CD14-positive monocyte (primary cell): ENCODE results near the gene CALD1. TPM values are rescaled to one million over a fixed set of nuclear protein-coding genes. Genes with fewer than 3 reads are reported as not detected.

ENCODE experiments used
- DNase-seq, 3 donors: peaks; one replicate each; pipeline ENCODE4 v3.0.0-alpha.2; 2011 to 2022
- H2AFZ ChIP-seq: 2 replicates; pipeline ENCODE4 v1.6.0; 2012; ENCODE audit warnings: mild to moderate bottlenecking, low read depth, low read length, inconsistent platforms; ENCODE audit not compliant: insufficient read depth, poor library complexity, severe bottlenecking
- H3K27ac ChIP-seq, 2 donors: 1 replicate in 1 of 2; 2 replicates in 1 of 2; pipeline ENCODE4 v1.5.1; 2012 to 2013; ENCODE audit warnings: low read length in 2 of 2, control low read depth in 1 of 2, inconsistent platforms in 1 of 2, low read depth in 1 of 2, mild to moderate bottlenecking in 1 of 2
- H3K27me3 ChIP-seq, 2 donors: one replicate each; pipeline versions ENCODE4 v1.6.0 to v1.6.1; 2011 to 2013; ENCODE audit warnings: low read length in 2 of 2; ENCODE audit not compliant: control insufficient read depth in 2 of 2, insufficient read depth in 2 of 2
- H3K36me3 ChIP-seq, 2 donors: replicated peaks in 1 of 2; 1 replicate in 1 of 2; 2 replicates in 1 of 2; pipeline versions ENCODE4 v1.5.1 to v1.6.1; 2012 to 2013; ENCODE audit warnings: low read length in 2 of 2, control low read depth in 1 of 2, inconsistent platforms in 1 of 2, mild to moderate bottlenecking in 1 of 2; ENCODE audit not compliant: insufficient read depth in 2 of 2, control insufficient read depth in 1 of 2
- H3K4me1 ChIP-seq, 2 donors: 1 replicate in 1 of 2; 2 replicates in 1 of 2; pipeline versions ENCODE4 v1.5.1 to v1.6.1; 2012 to 2013; ENCODE audit warnings: low read length in 2 of 2, control low read depth in 1 of 2, inconsistent platforms in 1 of 2, mild to moderate bottlenecking in 1 of 2, moderate library complexity in 1 of 2; ENCODE audit not compliant: insufficient read depth in 2 of 2, control insufficient read depth in 1 of 2
- H3K4me2 ChIP-seq: replicated peaks from 2 replicates; pipeline ENCODE3; 2012; ENCODE audit warnings: low read length, moderate library complexity, mild to moderate bottlenecking; ENCODE audit not compliant: poor library complexity, severe bottlenecking; ENCODE audit errors: extremely low read depth
- H3K4me3 ChIP-seq, 3 experiments: fragments of 200-600 bp in 1 of 3; sonication (generic) in 1 of 3; replicated peaks in 1 of 3; 1 replicate in 2 of 3; 2 replicates in 1 of 3; pipeline ENCODE4 v1.5.1; 2011 to 2013; ENCODE audit warnings: low read length in 3 of 3, mild to moderate bottlenecking in 3 of 3, control low read depth in 2 of 3, low read depth in 2 of 3, inconsistent platforms in 1 of 3, moderate library complexity in 1 of 3
- H3K79me2 ChIP-seq: 2 replicates; pipeline ENCODE4 v1.6.0; 2012; ENCODE audit warnings: mild to moderate bottlenecking, control low read depth, inconsistent platforms, low read length, moderate library complexity; ENCODE audit not compliant: insufficient read depth
- H3K9ac ChIP-seq: 2 replicates; pipeline ENCODE4 v1.6.0; 2017; ENCODE audit warnings: low read length, mild to moderate bottlenecking; ENCODE audit not compliant: insufficient read depth, poor library complexity, severe bottlenecking
- H3K9me3 ChIP-seq, 2 donors: replicated peaks in 1 of 2; 1 replicate in 1 of 2; 2 replicates in 1 of 2; pipeline versions ENCODE4 v1.5.1 to v1.6.1; 2012 to 2013; ENCODE audit warnings: low read length in 2 of 2, control low read depth in 1 of 2; ENCODE audit not compliant: control insufficient read depth in 1 of 2, insufficient read depth in 1 of 2
- H4K20me1 ChIP-seq: 2 replicates; pipeline ENCODE4 v1.6.0; 2012; ENCODE audit warnings: mild to moderate bottlenecking, low read length, control low read depth, moderate library complexity; ENCODE audit not compliant: insufficient read depth
- H3K27ac Mint-ChIP-seq, 7 donors: one replicate each; pipeline ENCODE4 v1.8.0; 2020; ENCODE audit warnings: mild to moderate bottlenecking in 7 of 7, mixed read lengths in 7 of 7, moderate library complexity in 6 of 7, inconsistent platforms in 2 of 7
- H3K27me3 Mint-ChIP-seq, 3 donors: one replicate each; pipeline ENCODE4 v1.8.0; 2021 to 2022; ENCODE audit warnings: low read depth in 3 of 3, mild to moderate bottlenecking in 3 of 3, mixed read lengths in 3 of 3, moderate library complexity in 3 of 3, inconsistent platforms in 1 of 3
- H3K36me3 Mint-ChIP-seq, 2 donors: one replicate each; pipeline ENCODE4 v1.8.0; 2020; ENCODE audit warnings: mixed read lengths in 2 of 2, inconsistent platforms in 1 of 2, mild to moderate bottlenecking in 1 of 2
- H3K4me1 Mint-ChIP-seq: one replicate; pipeline ENCODE4 v1.8.0; 2020; ENCODE audit warnings: mild to moderate bottlenecking, mixed read lengths
- H3K4me3 Mint-ChIP-seq, 2 donors: one replicate each; pipeline ENCODE4 v1.8.0; 2020; ENCODE audit warnings: mild to moderate bottlenecking in 2 of 2, mixed read lengths in 2 of 2, moderate library complexity in 1 of 2
- H3K9me3 Mint-ChIP-seq, 7 donors: one replicate each; pipeline ENCODE4 v1.8.0; 2020 to 2022; ENCODE audit warnings: mixed read lengths in 7 of 7, mild to moderate bottlenecking in 6 of 7, moderate library complexity in 6 of 7, inconsistent platforms in 2 of 7
- CTCF ChIP-seq: fragments of 200-600 bp; IDR thresholded peaks from one replicate; pipeline ENCODE4 v1.8.0; 2022; ENCODE audit warnings: antibody characterized with exemption, mild to moderate bottlenecking
- WGBS: methylation state at CpG from one replicate; pipeline ENCODE4 v1.1.5; 2013; ENCODE audit warnings: missing lambda C conversion rate; ENCODE audit not compliant: insufficient coverage; 5-methylcytosine and 5-hydroxymethylcytosine counted together
- intact Hi-C, 2 donors: fragments of 100-400 bp; cut with micrococcal nuclease; formaldehyde crosslinking; loops; one replicate each; pipeline versions ENCODE4 v1.15.0 to v1.15.1; 2023
- polyA plus RNA-seq, 3 donors: library from polyadenylated mRNA; depleted of rRNA in 1 of 3; unstranded in 2 of 3; stranded (reverse) in 1 of 3; fragments of 300-500 nt in 2 of 3; fragments of >200 nt in 1 of 3; fragmentation: Illumina TruSeq in 2 of 3; gene quantifications; 1 replicate in 2 of 3; 2 replicates in 1 of 3; pipeline ENCODE4 v1.2.3, GENCODE V29; 2012 to 2021

The CALD1 gene
- polyA plus RNA-seq, 3 donors = 0.18 TPM; not detected in 2

GRCh38 chr7:134903073-134903790 lies 123.8 kb downstream of the CALD1 start:
- WGBS = 92% methylated on average over 2 of the region's 5 CpGs
- Histone ChIP-seq H3K9ac (no peak overlapping the region), H4K20me1 (no peaks in the 10 kb centered on the region), H3K4me2 (no peak overlapping the region), H3K27me3 (no peaks in the 10 kb centered on the region), H2AFZ (no peak overlapping the region), H3K36me3 (no peaks in the 10 kb centered on the region), H3K4me3 (no peak overlapping the region), H3K4me1 (no peaks in the 10 kb centered on the region), H3K9me3 (no peaks in the 10 kb centered on the region), H3K27ac (no peak overlapping the region), H3K79me2 (no peaks in the 10 kb centered on the region)
- Mint-ChIP-seq H3K27me3 (peaks cover 0 to 2% (median 0%) of the 10 kb centered on the region in 3 donors), H3K9me3 (peaks cover 0 to 3% (median 0%) of the 10 kb centered on the region in 7 donors), H3K36me3 (no peaks in the 10 kb centered on the region), H3K4me3 (no peak overlapping the region), H3K4me1 (peaks cover 3% of the 10 kb centered on the region), H3K27ac (no peak overlapping the region)
- TF ChIP-seq CTCF = no peak
- intact Hi-C loops = no loop called here
- DNase-seq = no peak

GRCh38 chr7:134905375-134905774 lies 125.9 kb downstream of the CALD1 start:
- Histone ChIP-seq H3K4me3 (no peak overlapping the region), H3K9me3 (no peaks in the 10 kb centered on the region), H3K9ac (no peak overlapping the region), H3K36me3 (no peaks in the 10 kb centered on the region), H3K4me2 (no peak overlapping the region), H3K79me2 (no peaks in the 10 kb centered on the region), H3K27ac (no peak overlapping the region), H2AFZ (no peak overlapping the region), H4K20me1 (no peaks in the 10 kb centered on the region), H3K27me3 (no peaks in the 10 kb centered on the region), H3K4me1 (no peaks in the 10 kb centered on the region)
- Mint-ChIP-seq H3K27me3 (peaks cover 0 to 2% (median 0%) of the 10 kb centered on the region in 3 donors), H3K4me1 (peaks cover 3% of the 10 kb centered on the region), H3K4me3 (no peak overlapping the region), H3K9me3 (no peaks in the 10 kb centered on the region), H3K27ac (no peak overlapping the region), H3K36me3 (no peaks in the 10 kb centered on the region)
- no peak for DNase-seq
- 0% methylated on average over 1 of the region's 2 CpGs for WGBS
- no peak for TF ChIP-seq CTCF
- intact Hi-C loops = no loop called here
